Urothelium cell line (cell line): ENCODE measurements around the gene RPRD1B.

ENCODE experiments used
- DNase-seq: peaks from one replicate; pipeline ENCODE4 v3.0.0; 2011; ENCODE audit warnings: low spot score, mixed read lengths
- FAIRE-seq: peaks from 2 replicates; lab custom pipeline; 2011; peaks lifted over from hg19 to GRCh38; lab: Jason Lieb, UNC

RPRD1B gene

DNA sequence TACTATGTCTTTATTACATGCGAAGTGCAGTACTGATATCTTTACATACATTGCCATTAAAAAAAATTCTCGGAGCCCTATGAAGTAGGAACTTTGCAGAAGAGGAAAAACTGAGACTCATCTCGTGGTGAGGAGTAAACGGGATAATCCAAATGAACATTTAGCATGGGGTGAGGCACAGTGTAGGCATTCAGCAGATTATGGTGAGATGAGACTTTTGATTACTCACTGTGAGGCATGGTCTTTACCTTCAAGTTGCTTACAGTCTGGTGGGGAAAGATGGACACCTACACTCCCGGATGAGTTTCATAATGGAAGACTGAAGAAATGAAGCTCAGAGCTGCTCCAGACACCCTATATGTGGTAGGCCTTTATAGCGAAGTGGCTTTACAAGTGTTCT lies 1.4 kb downstream of the RPRD1B start:
- no peak for DNase-seq
- FAIRE-seq, result no peak

DNA sequence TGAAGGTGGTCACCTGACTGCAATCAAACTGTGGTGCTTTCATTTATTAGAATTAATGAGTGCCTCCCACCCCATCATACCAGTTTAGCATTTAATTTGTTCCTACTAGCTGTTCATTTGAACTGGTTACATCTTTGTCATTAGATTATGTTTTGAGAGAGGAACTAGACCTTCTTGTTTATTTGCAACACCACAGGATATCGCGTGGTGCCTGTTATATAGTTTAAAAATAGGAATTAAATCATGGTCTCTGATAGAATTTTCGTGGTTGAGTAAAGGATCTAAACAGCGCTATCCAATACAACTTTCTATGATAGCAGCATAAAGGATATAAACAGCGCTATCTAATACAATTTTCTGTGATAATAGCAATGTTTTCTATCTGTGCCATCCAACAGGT lies 2.8 kb downstream of the RPRD1B start:
- FAIRE-seq, result no peak
- DNase-seq, result no peak

DNA sequence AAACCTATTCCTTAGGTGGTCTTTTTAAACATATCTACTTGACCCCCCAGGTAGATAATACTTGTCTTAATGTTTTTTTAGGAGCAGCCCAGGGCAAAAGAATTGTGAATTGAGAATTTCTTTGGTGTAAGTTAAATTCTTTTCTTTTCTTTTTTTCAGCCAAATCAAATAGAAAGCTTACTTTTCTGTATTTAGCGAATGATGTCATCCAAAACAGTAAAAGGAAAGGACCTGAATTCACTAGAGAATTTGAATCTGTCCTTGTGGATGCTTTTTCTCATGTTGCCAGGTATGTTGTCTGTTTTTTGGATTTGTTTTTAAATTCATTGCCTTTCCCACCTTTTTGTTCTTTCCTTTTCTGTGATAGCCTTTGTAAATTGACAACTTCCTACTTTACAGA lies 6.7 kb downstream of the RPRD1B start:
- DNase-seq, result no peak
- no peak for FAIRE-seq

DNA sequence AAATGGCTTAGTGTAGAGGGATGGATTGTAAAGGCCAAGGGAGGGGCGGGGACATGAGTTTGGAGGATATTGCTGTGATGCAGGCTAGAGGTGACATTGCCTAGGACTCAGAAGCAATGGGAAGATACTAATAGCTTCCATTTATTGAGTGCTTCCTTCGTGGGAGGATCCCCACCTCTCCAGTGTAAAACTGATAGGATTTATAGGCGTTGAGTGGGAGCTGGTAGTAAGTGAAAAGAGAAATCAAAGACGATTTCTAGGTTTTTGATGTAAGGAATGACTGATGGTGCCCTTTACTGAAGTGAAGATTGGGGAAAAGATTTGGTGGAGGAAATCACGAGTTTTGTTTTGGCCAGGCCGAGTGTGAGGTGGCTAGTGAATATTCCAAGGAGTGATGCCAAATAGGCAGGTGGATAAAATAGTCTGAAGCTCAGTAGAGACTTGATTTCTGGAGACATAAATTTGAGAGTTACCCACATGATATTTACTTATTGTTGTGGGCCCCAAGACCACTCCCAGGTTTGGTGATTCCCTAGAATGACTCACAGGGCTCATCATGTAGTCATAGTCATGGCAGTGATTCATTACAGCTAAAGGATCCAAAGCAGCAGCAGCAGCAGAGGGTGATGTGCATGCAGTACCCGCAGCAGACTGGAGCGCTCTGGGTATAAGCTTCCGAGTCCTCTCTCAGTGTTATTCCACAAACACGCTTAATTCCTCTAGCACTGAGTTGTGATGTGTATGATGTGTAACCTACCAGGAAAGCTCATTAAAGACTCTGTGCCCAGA lies 10.2 kb downstream of the RPRD1B start:
- no peak for FAIRE-seq
- DNase-seq, result peak; percentile 69

DNA sequence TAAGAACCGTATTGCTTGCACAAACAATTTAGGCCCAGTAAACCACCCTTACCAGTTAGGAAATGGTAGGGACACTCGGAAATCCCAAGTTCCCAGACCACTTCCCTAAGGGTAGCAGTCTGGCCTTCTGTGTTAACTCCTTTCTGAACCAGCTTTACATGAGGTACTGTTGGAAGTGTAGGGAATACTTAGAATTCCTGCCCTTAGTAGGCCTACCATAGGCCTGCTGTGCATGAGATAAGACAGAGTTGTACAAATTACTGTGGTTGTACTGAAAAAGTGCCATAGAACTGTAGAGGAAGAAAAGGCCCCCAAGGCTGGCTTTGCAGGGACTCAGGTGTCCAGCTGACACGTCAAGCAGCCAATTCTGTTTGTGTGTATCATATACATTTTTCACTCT lies 11.1 kb downstream of the RPRD1B start:
- FAIRE-seq, result no peak

DNA sequence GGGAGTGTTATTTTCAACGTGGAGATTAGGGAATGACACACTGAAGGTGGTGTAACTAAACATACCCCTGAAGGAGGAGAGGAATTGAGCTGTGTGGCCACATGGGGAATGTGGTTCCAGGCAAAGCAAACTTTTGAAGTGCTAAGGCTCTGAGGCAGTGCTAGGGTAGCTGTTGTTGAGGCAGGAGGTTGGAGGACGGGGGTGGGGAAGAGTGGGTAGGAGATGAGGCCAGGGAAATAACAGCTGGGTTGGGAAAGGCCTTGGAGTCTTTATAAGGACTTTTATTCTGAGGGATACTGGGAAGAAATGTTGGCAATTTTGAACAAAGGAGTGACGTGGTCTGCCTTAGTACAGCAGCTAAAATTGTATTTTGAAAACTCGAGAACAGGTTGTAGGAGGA lies 13.0 kb downstream of the RPRD1B start:
- DNase-seq (no peak), FAIRE-seq (no peak)

More for the DNA sequence above, 11.1 kb downstream of the RPRD1B start:
- DNase-seq, result no peak

DNA sequence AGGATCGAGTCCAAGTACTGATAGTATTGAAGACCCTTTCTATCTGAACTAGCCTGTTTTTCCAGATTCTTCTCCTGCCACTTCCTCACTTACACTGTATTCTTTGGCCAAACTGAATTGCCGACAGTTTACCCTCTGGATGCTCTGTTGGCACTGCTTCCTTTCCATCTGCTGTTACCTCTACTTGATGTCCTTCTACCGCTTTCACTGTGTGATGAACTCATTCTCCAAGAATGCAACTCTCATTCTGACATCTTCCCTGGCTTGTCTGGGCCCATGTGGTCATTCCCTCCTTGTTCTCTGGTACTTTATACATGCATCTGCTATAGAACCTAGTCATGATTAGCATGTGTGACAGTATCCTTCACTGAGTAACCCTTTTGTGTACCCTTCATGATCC lies 16.3 kb downstream of the RPRD1B start:
- FAIRE-seq (peak; percentile 72), DNase-seq (peak; percentile 63)

DNA sequence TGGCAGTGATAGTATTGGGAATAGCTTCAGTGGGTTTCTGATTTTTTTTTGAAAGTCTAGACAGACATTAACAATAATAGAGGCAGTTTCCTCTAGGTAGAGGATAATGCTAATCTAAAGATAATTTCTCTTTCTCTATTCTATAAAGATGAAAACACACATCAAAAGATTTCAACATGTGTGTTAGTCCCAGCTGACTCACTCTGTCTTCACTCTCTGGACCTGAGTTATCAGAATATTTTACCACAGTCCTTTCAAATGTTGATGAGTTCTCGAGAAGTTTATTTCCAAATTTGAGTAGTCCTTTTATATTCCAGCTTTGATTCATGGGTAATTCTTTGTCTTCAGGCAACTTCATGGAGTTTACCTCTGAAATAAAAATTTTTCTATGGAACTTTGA lies 17.1 kb downstream of the RPRD1B start:
- no peak for DNase-seq
- FAIRE-seq, result no peak

DNA sequence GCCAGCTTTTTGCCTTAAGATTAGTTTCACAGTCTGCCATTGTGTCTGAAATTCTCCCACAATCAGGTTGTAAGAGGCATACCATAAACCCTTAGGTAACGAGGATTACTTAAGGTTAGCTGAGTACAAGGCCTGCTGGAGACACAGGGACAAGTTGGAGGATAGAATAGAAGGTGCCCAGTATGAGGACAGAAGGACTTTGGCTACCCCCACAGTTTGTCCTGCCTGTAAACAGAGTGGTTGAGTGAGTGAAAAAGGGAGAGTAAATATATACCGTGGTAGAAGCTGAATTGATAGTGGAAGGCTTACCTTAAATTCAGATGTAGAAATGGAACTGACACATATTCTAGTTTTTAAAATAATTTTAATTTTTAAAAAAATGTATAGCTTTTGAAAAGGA lies 19.3 kb downstream of the RPRD1B start:
- DNase-seq, result no peak
- no peak for FAIRE-seq

DNA sequence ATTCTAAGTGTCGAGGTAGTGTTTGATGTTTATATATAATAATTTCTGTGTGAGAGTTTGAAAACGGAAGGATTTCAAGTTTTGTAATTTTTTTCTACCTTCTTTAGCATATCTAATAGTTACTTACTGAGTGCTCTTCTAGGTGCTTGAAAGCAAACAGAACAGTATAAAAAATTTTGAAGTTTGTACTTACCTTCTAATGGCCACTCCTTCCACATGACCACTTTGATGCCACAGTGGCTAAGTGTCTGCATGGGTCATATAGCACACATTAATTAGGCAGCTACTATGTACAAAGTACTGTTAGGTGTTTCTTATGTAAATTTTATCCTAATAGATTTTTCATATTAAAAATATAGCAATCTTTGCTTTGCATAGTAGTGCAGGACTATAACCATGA lies 21.1 kb downstream of the RPRD1B start:
- DNase-seq (no peak), FAIRE-seq (no peak)

DNA sequence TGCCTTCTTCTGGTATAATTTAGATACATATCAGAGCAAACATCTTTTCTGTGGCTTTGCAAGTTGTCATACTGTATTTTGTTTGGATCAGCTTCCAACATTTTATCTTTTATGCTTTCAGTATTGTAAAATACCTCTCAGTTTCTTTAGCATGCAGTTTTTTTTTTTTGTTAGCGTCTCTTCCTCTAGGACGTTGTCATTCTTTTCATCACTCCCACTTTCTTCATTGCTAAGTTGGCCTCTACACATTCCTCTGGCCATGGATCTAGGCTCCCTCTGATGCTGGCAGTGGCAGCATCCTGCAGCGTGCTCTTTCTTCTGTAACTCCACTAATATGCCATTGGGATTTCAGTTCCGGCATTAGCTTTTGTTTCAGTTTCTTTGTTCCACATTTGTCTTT lies 21.7 kb downstream of the RPRD1B start:
- FAIRE-seq (no peak), DNase-seq (no peak)

DNA sequence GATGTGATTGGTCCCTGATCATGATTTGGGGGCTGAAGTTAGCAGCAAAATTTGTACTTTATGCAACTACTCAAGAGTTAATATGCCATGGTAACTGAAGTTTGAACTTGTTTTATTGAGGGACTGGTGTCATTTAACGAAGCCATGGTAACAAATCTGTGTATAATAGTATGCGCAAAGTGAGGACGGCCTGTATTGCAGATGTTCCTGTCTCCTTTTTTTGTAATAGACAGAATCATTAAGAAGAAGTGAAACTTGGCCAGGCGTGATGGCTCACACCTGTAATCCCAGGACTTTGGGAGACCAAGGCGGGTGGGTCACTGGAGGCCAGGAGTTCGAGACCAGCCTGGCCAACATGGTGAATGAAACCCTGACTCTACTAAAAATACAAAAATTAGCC lies 22.3 kb downstream of the RPRD1B start:
- no peak for FAIRE-seq
- DNase-seq, result no peak

DNA sequence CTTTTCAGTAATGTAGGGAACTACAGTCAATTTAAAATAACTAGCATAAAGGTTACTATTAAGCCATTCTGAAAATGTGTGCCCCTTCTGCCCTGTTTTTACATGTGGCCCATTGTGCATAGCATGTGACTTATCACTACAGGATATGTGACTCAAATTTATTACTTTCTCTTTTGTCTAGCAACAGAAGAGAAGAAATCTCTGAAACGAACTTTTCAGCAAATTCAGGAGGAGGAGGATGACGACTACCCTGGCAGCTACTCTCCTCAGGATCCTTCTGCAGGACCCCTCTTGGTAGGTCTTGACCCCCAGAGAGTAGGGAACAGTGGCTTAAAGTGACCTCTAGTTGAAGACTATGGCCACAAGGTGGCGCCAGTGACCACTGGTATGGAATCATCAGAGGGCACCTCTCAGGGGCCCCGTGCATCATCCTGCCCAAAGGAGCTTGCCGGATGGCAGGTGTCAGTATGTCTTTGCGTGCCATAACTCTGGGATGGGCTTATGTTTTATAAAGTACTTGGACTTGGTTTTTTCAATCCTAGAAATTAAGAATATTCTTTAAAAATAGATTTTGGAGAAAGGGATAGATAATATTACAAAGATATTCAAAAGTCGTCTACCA lies 23.9 kb downstream of the RPRD1B start:
- DNase-seq (peak; percentile 85), FAIRE-seq (no peak)

DNA sequence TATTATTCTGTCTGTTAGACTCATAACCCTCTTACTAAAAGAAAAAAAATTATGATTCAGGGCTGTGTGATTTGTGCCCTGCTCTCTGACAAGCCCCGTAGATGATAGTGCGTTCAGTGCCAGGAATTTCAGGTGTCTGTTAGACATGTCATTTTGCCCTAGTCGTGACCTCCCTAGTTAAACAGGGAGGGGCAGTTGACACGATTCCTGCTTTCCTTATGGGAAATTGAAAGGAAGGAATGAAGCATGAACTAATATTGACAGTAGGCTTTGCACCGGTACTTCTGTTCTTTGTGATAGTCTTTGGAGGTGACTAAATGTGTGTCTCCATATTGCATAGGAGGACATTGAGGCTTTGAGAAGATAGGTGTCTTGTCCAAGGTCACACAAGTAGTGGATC lies 26.3 kb downstream of the RPRD1B start:
- FAIRE-seq (no peak), DNase-seq (no peak)

DNA sequence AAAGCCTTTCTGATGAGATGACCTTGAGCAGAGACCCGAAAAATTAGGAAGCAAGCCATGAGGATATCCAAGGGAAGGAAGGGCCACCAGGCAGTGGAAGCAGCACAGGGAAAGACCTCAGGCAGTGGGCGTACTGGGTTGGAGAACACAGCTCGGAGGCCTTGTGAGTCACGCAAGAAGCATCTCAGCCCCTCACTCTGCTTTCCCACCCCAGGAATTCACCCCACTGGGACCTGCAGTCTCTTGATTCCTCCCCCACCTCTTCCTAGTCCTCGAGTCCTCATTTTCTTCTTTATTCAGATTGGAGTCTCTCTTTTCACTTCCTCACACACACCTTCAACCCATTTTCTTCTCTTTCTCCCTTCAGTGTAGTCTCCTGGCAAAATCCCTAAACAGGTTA lies 27.0 kb downstream of the RPRD1B start:
- no peak for DNase-seq
- FAIRE-seq, result no peak

DNA sequence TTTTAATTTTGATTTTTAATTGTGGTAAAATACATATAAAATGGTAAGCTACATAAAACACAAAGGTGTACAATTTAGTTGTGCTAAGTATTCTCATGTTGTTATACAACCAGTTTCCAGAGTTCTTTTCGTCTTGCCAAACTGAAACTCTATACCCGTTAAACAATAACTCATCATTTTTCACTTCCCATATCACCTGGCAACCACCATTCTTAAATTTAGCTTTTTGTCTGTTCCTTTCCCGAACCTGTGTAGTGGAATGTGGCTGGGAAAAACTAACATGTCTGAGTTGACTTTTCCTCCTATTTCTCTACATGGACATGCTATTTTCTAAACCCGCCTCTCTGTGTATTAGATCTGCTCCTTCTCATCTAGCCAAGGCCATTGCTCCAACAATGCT lies 27.6 kb downstream of the RPRD1B start:
- DNase-seq (no peak), FAIRE-seq (no peak)

DNA sequence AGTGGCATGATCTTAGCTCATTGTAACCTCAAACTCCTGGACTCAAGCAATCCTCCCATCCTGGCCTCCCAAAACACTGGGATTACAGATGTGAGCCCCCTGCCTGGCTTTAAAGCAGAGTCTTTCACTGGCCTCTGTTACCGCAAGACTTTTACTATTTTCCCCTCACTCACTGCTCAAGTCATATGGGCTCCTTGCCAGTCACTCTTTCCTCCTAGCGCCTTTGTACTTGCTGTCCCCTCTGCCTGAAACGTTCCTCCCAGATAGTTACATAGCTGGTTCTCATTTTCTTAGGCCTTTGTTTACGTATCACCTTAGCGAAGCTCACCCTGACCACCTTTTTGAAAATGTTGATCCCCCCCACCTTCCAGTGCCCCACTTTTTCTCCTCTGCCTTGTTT lies 29.3 kb downstream of the RPRD1B start:
- DNase-seq (no peak), FAIRE-seq (no peak)

DNA sequence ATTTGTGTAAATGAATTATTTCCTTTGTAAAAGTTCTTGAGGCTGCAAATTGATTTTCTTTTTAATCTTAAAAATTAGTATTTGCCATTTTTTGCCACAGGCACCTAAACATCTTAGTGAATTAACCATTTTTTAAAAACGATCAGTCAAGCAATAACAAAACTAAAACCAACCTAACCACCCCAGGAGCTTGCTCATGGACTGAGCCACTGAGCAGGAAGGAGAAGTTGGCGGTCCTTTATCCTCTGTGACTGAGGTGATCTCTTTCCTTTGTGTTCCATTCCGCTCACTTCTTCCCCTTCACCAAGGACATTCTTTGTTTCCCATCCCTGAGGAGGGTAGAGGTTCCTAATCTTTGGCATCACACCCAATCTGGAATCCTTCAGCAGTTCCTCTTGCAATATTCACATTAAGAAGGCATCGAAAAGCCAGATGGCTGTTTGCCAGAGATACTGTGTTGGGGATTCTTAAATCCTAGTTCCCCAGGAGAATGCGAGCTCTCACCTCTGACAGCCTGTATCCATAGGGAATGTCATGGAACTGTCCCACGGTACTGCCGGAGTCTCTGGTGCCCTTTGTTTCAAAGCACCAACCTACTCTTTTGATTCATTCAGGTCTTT lies 30.5 kb downstream of the RPRD1B start:
- DNase-seq, result no peak
- FAIRE-seq, result no peak

DNA sequence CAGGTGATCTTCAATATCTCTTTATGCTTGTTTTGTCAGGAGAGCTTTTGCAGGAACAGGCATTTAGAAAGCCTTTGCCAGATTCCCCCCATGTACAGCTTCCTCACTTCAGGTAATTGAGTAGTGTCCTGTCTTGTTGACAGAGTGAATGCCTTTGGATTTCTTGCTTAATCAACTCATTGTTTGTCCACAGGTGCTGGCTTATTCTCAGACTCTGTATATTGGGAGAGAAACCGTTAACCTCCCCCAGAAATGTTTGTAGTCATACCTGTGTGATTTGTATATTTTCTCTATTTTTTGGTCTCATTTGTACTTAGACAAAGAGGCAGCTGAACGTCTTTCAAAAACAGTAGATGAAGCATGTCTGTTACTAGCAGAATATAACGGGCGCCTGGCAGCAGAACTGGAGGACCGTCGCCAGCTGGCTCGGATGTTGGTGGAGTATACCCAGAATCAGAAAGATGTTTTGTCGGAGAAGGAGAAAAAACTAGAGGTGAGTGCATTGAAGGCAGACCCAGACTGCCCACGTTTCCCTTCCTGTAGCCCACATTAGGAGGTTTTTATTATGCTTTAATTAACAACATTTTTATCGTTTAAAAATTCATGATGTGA lies 32.3 kb downstream of the RPRD1B start:
- FAIRE-seq (no peak), DNase-seq (no peak)

DNA sequence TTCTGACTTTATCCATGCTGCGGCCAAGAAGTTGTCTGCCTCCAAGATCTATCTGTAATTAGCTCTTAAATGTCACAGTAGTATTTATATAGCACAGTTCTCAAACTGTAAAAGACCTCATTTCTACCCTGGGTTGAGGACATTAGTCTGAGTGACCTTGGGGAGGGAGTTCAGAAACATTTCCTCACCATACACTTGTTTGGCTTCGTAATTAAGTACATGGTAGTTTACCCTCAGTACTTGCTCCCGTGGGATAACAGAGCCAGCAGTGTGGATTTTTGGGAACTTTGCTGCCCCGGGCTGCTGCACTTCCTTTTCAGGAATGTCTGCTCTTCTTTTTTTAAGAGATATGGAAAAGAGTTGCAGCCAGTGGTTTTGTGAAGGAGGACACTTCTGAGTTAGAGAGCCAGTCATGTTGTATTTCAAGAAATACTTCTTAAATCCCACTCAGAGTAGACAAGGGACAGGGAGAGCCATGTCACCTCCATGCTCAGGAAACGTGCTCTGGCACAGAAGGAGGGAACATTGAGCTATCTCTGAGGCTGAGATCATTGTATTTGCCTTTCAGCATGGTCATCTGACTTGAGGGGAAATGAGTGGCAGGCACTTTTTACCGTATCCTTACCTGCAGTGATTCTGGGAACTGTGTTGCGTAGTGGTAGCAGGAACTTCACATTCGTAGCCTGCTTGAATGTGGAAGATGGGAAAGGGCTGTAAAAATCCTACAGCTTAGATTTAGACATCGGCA lies 33.6 kb downstream of the RPRD1B start:
- DNase-seq (no peak), FAIRE-seq (no peak)

DNA sequence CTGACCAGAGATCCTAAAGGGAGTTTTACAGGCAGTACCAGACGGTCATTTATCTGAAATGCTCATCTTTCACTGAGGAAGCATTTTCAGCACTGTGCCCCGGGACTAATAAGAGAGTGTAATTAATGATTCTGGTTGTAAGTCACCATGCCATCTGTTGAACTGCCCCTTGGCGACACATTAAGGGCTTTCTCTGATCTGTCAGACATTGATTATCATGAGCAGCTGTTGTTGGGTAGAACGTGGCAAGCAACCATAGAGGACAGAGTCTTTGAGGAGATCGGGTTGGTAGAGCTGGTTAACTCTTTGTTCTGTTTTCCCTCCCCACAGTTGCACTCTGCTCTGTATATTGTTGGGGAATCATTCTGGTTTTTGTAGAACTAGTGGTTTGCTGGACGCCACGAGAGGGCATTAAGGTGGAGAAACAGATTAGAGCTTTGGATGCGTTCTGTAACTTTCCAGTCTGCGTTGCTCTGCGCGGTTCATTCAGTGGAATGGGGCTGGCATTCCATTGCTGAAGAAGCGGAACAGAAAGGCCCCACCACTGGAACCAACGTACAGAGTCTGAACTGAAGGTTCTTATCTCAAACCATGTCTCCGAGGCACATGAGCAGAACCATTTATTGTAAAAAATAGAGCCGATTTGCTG lies 34.3 kb downstream of the RPRD1B start:
- FAIRE-seq (no peak), DNase-seq (no peak)
